HG02885 (cell line): ENCODE results near the gene ZNHIT6.
"Not testable (repeated sequence)": the region's sequence is repeated elsewhere in the genome, so short reads cannot be mapped to it uniquely, and the experiment has no call there.

Experiments used
- ATAC-seq: cut with Tn5 transposase; IDR thresholded peaks from one replicate; pipeline ENCODE4 v1.9.1; 2021; ENCODE audit warnings: mild to moderate bottlenecking; ENCODE audit not compliant: unreplicated experiment, poor library complexity

ZNHIT6 gene

DNA sequence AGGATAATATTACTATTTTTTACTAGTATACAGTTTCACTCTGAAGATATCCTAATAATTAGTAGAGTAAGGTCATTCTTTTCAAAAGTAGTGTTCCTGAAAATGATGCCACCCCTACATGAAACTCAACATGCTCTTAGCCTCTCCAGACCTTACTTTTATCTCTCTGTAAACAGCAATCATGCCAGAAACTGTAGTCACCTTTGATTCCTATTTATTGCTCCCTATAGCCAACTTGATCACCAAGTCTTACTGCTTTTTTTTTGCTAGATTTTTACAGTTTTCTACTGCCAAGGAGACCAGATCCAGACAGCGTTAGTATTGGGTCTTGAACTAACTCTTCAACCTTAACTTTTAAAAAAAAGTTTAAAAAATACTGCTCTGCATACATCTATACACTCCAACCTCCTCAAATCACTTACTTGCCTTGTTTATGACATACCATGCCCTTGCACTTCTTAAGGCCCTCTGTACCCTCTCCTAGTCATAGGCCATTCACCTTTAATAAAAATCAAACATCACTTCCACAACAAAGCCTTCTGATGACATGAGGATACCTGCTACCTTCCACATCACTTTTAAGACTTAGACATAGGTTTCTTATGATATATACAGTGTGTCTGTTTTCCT, 36.1 kb downstream of the ZNHIT6 start:
- ATAC-seq, result no peak

DNA sequence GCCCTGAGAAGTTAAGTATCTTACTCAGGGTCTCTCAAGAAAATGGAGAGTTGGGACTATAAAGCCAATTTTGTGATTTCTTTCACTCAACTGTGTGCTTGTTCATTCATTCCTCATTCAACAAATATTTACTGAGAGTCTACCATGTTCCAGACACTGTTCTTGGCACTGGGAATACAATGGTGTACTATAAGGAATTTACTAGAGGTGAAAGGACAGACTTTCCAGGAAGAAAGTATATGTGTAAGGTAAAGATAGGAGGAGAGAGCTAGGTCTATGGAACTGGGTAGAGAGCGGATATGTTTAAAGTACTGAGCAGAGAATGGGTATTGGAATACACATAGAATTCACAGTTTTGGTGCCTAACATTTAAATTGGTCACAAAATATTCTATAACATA, 42.3 kb downstream of the ZNHIT6 start:
- no peak for ATAC-seq

DNA sequence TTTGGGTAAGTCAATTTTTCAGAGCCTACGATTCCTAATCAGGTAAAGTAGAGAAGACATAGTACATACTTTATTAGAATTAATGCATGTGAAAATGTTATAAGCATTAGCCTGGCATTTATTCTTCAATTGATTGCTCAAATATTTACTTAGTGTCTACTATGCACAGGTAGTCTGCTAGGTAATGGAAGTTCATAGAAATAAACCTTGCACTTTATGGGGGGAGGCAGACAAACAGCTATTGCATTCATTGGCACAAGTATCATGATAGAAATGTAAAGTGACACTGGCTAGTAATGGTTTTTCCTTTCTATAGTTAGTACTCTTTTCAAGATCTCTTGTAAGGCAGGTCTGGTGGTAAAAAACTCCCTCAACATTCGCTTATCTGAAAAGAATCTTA, 44.9 kb downstream of the ZNHIT6 start:
- no peak for ATAC-seq

DNA sequence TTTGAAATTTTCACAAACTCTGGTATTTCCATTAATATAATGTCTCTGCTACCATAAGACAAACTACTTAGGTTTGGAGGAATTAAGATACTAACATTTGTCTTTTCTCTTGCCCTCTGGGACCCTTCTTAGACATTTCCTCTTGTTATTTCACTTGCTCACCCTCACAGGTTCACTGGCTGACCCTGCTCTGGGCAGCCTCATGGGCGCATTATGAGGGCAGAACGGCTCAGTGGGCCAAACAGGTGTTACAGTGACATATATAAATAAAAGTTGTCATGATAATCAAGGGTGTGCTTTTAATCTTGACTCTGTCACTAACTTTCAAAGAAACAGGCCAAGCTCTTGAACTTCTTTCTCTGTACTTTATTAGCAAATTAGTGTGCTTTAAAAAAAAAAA, 46.5 kb downstream of the ZNHIT6 start:
- no peak for ATAC-seq

DNA sequence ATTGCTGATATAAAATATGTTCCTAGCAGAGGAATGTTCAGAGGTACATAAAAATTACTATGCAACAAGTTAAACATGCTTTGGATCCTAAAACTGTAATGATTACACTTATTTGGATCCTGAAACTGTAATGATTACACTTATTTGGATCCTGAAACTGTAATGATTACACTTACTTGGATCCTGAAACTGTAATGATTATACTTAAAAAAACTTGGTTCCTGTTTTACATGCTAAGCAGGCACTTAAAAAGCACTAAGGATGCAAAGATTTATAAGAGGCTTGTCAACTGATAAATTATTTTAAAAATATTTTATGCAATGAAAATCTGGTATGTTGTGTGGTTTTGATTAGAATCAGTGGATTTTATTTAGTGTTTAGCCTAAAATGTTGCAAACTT, 47.7 kb downstream of the ZNHIT6 start:
- ATAC-seq, result no peak

DNA sequence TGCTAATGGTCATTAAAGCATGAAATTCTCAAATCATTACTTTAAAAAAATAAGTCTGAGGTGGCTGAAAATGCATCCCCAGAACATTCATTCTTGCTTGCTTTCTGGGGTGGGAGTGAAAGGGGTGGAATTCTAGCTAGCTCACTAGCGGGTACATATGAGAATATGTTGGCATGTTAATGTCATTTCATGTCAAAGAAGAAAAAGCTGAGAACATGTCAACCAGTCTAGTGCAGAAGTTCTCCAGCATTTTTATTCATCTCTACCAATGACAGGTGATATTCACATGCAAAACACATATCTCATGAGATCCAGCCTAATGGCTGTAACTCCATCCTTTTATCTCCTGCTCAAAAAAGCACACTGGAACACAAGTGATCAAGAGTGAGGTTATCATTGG, 49.1 kb downstream of the ZNHIT6 start:
- no peak for ATAC-seq

DNA sequence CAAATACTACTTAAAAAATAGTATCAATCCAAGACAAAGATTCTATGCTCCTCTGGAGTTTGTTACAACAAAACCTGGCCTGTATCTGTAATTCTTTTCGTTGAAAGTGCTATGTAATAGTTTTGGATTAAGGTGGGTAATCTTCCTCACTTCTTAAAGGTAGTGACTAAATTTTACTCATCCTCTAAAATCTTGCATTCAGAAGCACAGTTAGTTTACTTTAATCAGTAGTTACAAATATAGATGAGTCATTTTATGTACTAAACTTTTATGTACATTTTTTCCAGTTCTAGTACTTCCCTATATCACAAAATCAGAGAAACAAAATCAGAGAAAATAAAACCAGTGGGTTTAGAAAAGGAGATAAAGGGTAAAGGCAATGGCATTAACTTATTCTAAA, 51.3 kb downstream of the ZNHIT6 start:
- ATAC-seq, result no peak

DNA sequence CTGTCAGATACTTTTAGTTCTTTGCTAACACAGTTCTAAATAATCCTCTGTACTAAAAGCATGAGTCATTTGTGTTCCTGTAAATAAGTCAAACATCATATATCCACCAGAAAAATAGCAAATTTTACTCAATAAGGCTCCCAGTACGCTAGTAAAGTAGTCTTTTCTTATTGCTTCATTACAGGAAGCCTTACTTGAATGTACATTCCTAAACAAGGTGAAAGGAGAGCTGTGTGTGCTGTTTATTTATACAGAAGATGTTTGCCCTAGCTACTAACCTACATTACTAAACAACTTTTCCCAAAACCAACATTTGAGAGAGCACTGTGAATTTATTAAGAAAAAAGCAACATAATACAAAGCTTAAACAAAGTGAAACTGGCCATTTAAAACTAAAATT, 52.0 kb downstream of the ZNHIT6 start:
- ATAC-seq, result no peak

DNA sequence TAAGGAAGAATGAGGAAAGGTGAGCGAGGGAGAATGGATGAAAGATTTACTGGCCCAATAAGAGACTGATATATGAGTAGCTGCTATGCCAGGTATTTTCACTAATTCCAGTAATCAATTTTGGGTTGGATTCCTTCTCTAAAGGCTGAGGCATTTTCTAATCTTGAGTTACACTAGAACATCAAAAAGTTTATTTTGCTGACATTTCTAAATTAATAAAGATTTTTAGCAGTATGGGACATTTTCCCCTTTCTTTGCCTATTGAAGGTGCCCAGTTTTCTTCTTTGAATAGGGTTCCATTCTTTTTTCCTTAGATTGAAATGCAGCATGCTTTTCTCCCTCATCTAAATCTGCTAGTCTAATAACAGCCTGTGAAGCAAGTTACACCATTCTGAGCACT, 52.9 kb downstream of the ZNHIT6 start:
- no peak for ATAC-seq

DNA sequence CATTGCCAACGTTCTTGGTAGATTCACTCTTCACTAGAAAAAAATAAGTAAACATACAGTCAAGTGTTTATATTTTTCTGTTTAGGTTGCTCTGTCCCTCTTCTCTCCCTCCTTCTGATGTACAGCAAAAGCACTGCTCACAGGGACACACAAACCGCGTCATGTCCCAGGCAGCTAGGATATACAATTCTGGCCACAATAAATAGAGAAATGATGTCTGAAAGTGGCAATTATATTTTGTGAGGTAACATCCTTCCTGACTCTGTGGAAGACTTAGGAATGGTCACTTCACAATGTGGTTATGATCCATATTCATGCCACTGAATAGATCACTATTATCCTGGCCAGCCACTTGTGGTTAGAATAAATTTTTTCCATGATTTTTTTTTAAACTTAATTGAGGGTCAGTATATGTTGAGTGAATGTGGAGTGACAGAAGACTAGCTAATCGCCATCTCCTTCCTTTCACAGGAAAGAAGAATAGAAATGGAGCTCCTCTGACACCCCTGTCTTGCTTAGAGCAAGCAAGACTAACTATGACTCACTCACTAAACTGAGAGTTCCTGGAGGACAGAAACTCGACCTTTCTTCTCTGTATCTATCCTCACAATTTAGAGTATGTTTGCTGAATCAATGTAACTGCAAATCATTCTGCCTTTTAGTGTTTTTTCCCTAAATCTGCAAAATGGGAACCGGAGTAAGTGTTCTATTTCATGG, 54.0 kb downstream of the ZNHIT6 start:
- no peak for ATAC-seq

DNA sequence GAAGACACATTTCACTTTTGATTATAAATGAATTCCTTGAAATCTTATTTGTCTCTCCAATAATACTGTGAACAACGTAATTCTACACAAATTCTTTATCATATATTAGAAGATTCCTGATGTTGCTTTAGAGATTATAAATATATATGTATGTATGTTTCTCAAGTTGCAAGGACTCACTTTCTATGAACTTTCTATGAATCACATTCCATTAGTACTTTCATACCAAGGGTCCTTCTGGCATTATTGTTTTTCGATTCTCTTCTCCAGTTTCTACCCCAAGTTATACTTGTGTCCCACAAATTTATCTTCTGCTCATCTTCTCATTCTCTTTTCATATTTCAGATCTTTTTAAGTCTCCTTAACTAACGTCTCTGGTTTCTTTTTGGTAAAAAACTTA, 55.9 kb downstream of the ZNHIT6 start:
- ATAC-seq, result no peak

DNA sequence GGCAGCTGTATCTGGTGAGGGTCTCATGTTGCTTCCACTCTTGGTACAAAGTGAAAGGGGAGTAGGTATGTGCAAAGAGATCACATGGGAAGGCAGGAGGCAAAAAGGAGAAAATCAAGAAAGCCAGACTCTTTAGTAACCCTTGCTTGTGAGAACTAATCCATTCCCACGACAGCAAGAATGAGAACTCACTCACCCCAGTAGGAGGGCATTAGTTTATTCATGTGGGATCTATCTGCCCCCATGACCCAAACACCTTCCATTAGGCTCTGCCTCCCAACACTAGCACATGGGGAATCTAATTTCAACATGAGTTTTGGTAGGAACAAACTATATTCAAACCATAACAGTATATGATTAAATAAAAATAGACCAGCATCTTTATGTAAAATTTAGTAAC, 57.6 kb downstream of the ZNHIT6 start:
- no peak for ATAC-seq

DNA sequence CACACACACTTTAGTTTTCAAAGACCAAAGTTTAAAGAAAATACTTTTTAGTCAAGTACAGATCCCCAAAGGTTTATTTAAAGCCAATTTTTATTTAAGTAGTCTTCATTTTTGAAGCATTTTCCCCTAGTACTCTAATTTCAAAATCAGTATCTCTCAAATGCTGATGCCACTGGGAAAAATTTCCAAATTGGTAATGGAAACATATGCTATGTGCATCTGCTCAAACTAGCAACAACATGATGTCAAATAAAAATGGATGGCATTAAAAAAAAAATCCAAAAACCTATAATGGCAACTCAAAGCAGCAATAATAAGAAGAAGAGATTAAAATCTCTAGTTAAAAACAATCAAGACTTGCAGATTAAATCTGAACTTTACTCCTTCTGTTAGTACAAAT, 58.6 kb downstream of the ZNHIT6 start:
- no peak for ATAC-seq

DNA sequence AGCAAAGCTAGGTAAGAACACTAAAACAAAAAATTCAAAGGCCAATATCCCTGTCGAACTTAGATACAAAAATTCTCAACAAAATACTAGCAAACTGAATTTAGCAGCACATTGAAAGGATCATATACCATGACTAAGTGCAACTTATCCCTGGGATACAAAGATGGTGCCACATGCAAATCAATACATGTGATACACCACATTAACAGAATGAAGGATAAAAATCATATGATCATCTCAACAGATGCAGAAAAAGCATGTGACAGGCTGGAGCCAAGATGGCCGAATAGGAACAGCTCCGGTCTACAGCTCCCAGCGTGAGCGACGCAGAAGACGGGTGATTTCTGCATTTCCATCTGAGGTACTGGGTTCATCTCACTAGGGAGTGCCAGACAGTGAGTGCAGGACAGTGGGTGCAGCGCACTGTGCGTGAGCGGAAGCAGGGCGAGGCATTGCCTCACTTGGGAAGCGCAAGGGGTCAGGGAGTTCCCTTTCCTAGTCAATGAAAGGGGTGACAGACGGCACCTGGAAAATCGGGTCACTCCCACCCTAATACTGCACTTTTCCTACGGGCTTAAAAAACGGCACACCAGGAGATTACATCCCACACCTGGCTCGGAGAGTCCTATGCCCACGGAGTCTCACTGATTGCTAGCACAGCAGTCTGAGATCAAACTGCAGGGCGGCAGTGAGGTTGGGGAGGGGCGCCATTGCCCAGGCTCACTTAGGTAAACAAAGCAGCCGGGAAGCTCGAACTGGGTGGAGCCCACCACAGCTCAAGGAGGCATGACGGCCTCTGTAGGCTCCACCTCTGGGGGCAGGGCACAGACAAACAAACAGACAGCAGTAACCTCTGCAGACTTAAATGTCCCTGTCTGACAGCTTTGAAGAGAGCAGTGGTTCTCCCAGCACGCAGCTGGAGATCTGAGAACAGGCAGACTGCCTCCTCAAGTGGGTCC, 66.4 kb downstream of the ZNHIT6 start:
- ATAC-seq, result not testable (repeated sequence)

DNA sequence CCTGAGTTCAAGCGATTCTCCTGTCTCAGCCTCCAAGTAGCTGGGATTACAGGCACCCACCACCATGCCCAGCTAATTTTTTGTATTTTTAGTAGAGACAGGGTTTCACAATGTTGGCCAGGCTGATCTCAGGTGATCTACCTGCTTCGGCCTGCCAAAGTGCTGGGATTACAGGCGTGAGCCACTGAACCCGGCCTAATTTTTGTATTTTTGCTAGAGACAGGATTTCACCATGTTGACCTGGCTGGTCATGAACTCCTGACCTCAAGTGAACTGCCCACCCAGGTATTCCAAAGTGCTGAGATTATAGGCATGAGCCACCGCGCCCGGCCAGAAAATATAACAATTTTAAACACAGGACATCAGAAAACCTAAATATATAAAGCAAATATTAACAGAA, 68.3 kb downstream of the ZNHIT6 start:
- ATAC-seq, result not testable (repeated sequence)

DNA sequence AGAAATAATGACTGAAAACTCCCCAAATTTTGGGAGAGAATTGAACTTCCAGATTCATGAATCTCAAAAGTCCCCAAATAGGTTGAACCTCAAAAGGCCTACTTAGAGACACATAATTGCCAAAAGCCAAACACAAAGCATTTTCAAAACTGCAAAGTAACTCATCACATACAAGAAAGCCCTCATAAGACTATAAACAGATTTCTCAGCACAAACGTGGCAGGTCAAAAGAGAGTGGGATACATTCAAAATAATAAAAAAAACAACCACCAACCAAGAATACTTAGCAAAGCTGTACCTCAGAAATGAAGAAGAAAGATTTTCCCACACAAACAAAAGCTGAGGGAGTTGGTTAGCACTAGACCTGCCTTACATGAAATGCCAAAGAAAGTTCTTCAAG, 69.8 kb downstream of the ZNHIT6 start:
- ATAC-seq, result no peak

DNA sequence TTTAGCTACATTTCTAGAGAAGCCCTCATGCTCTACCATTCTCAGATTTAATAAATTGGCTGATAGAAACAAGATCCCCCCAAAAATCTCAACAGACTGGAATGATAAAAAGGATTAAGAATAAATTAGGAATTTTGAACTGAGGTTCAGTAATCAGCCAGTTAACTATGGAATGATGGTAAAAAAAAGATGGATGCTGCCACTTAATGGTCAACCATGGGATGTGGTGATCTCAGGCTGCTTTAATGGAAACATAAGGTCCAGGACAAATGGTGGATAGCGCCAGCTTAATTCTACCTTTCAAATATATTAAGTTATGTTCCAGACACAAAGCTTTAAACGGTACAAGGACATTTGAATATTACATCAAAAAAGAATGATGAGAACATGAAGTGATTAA, 77.7 kb downstream of the ZNHIT6 start:
- no peak for ATAC-seq

DNA sequence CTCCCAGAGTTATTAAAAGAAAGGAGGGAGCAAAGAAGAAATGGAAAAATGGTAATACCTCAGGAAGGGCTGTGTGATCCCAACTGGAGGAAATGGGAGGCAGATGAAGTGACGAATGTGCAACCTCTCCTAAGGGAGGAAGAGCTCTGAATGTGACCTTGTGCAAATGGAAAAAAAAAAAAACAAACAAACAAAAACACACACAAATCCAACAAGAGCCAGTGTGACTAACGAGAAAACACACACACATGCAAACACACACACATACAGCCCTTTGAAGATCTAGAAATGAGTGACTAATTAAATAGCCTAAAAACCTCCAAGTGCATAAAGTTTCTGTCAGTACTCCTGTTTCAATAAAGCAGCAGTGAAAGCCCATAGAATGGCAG, 78.7 kb downstream of the ZNHIT6 start:
- no peak for ATAC-seq

DNA sequence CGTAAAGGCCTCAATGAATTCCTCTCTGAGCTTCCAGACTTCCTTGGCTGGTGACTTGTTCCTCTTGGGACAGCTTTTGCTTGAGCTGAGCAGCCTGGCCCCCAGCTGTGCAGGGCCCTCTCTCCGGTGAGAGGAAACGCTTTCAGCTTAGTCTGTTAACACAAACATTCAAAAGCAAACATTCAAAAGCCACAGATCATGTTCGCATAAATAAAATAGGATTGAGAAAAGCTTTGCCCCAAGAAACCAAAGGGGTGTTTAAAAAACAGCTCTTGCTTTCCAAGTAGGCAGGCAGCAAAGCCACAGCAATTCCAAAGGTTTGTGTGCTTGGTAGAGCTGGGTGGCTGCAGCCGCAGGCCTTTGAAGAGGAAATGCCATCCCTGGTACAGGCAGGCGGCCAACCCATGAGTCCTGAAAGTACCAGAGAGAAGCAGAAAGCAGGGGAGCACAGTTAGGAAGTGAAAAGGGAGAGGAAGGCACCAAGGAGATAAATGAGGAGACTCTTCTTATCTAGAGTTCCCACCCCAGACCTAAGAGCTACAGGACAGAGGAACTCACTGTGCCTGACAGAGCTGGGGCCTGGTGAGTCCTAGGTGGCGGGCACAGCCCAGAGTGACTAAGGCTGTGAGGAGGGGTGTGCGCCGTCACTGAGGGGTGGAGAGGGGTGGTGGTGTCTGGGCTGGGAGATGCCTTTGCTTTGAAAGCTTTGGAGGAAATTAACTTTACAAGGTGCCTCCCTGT, 79.3 kb downstream of the ZNHIT6 start:
- no peak for ATAC-seq

DNA sequence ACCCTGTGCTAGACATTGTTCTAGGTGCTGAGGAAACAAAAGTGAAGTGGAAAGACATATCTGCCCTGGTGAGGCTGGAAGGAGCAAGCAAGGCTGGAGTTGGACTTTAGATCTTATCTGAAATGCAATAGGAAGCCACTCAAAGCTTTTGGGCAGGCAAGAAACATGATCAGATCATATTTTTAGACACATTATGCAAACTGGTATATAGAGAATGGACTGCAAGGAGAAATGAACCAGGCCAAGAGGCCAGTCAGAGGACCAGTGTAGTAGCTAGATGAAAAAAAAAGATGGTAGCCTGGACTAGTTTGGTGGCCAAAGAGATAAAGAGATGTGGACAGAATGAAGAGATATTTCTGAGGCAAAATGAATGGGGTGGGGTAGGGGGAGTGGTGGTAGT, 81.4 kb downstream of the ZNHIT6 start:
- ATAC-seq, result no peak

DNA sequence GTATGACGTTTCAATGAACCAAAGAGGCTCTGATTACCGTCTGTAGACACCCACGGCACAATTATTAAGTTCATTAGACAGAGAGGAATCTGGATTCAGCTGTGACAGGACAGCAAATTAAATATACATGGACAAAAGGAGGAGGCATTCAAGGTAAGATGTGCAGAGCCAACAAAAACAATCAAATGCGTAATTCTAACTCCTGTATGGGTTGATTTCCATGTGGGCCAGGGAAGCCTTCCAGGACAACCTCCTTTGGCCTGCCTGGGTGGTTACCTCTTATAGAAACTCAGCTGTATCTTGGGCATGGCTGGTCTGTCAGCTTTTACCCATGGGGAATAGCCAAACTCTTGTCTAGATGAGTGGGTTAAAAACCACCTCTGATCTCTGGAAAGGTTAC, 83.9 kb downstream of the ZNHIT6 start:
- ATAC-seq, result no peak
